ENCODE results near the gene TSPAN3.

DNA sequence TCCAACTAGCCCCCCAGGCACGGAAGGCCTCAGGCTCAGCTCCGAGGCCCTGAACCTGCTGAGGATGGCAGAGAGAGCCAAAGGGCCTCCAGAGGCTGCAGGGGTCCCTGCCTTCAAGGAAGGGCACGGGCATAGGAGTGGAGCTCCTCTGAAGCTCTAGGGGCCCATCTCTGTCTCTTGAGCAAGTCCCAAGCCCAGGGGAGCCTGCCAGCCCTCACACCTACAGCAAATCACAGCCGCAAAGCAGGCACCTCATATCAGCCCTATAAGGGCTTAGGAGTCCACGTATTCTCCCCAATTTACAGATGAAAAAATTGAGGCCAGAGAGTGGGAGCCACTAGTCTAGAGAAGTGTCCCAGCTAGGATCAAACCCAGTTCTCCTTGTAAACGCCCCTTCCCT, 61.7 kb downstream of the TSPAN3 start:
- TF ChIP-seq, protein P1, sequence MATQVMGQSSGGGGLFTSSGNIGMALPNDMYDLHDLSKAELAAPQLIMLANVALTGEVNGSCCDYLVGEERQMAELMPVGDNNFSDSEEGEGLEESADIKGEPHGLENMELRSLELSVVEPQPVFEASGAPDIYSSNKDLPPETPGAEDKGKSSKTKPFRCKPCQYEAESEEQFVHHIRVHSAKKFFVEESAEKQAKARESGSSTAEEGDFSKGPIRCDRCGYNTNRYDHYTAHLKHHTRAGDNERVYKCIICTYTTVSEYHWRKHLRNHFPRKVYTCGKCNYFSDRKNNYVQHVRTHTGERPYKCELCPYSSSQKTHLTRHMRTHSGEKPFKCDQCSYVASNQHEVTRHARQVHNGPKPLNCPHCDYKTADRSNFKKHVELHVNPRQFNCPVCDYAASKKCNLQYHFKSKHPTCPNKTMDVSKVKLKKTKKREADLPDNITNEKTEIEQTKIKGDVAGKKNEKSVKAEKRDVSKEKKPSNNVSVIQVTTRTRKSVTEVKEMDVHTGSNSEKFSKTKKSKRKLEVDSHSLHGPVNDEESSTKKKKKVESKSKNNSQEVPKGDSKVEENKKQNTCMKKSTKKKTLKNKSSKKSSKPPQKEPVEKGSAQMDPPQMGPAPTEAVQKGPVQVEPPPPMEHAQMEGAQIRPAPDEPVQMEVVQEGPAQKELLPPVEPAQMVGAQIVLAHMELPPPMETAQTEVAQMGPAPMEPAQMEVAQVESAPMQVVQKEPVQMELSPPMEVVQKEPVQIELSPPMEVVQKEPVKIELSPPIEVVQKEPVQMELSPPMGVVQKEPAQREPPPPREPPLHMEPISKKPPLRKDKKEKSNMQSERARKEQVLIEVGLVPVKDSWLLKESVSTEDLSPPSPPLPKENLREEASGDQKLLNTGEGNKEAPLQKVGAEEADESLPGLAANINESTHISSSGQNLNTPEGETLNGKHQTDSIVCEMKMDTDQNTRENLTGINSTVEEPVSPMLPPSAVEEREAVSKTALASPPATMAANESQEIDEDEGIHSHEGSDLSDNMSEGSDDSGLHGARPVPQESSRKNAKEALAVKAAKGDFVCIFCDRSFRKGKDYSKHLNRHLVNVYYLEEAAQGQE (IDR thresholded peaks at IDR 0.05) = no peak
- TF ChIP-seq, protein P2, sequence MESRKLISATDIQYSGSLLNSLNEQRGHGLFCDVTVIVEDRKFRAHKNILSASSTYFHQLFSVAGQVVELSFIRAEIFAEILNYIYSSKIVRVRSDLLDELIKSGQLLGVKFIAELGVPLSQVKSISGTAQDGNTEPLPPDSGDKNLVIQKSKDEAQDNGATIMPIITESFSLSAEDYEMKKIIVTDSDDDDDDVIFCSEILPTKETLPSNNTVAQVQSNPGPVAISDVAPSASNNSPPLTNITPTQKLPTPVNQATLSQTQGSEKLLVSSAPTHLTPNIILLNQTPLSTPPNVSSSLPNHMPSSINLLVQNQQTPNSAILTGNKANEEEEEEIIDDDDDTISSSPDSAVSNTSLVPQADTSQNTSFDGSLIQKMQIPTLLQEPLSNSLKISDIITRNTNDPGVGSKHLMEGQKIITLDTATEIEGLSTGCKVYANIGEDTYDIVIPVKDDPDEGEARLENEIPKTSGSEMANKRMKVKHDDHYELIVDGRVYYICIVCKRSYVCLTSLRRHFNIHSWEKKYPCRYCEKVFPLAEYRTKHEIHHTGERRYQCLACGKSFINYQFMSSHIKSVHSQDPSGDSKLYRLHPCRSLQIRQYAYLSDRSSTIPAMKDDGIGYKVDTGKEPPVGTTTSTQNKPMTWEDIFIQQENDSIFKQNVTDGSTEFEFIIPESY (IDR thresholded peaks at IDR 0.05) = no peak
- TF ChIP-seq, protein P3, sequence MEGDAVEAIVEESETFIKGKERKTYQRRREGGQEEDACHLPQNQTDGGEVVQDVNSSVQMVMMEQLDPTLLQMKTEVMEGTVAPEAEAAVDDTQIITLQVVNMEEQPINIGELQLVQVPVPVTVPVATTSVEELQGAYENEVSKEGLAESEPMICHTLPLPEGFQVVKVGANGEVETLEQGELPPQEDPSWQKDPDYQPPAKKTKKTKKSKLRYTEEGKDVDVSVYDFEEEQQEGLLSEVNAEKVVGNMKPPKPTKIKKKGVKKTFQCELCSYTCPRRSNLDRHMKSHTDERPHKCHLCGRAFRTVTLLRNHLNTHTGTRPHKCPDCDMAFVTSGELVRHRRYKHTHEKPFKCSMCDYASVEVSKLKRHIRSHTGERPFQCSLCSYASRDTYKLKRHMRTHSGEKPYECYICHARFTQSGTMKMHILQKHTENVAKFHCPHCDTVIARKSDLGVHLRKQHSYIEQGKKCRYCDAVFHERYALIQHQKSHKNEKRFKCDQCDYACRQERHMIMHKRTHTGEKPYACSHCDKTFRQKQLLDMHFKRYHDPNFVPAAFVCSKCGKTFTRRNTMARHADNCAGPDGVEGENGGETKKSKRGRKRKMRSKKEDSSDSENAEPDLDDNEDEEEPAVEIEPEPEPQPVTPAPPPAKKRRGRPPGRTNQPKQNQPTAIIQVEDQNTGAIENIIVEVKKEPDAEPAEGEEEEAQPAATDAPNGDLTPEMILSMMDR (IDR thresholded peaks at IDR 0.05; ENCODE audit: low read depth, low read length, missing input control) = no peak
- TF ChIP-seq YY1 (IDR thresholded peaks at IDR 0.05) (no peak), RXRA (IDR thresholded peaks at IDR 0.05) (no peak), FOXA1 (IDR thresholded peaks at IDR 0.05) (no peak), SP1 (IDR thresholded peaks at IDR 0.05) (no peak), EGR1 (IDR thresholded peaks at IDR 0.05; ENCODE audit: low read depth in 2 of 2) (no peak), TAF1 (conservative IDR thresholded peaks at IDR 0.05) (no peak), RAD21 (IDR thresholded peaks at IDR 0.05) (no peak), GABPA (IDR thresholded peaks at IDR 0.05 in 1 of 2, conservative IDR thresholded peaks at IDR 0.05 in 1 of 2) (no peak)
- TF ChIP-seq, protein P4, sequence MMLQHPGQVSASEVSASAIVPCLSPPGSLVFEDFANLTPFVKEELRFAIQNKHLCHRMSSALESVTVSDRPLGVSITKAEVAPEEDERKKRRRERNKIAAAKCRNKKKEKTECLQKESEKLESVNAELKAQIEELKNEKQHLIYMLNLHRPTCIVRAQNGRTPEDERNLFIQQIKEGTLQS (IDR thresholded peaks at IDR 0.05) = no peak
- TF ChIP-seq, protein P5, sequence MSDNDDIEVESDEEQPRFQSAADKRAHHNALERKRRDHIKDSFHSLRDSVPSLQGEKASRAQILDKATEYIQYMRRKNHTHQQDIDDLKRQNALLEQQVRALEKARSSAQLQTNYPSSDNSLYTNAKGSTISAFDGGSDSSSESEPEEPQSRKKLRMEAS (IDR thresholded peaks at IDR 0.05) = no peak

All from liver (tissue), 3 donors.